Activated CD8-positive, alpha-beta memory T cell treated with anti-CD3 and anti-CD28 coated beads for 1 hour (primary cell): Measurements from ENCODE around the gene RIT2.

Source experiments
- DNase-seq, 2 donors: peaks; one replicate each; pipeline ENCODE4 v3.0.0-alpha.2; 2020; ENCODE audit warnings: low read depth in 1 of 2; ENCODE audit errors: extremely low read depth in 1 of 2

Gene RIT2

GRCh38 chr18:43017622-43018021 is 97.9 kb downstream of the RIT2 start:
- DNase-seq = no peak

- no peak for DNase-seq
These were observed 102.0 kb downstream of the RIT2 start for GRCh38 chr18:43013486-43013885.

GRCh38 chr18:43012951-43013350 is 102.5 kb downstream of the RIT2 start:
- no peak for DNase-seq

GRCh38 chr18:43010611-43011010 is 104.9 kb downstream of the RIT2 start:
- no peak for DNase-seq

GRCh38 chr18:43009674-43010073 is 105.8 kb downstream of the RIT2 start:
- DNase-seq = no peak

- DNase-seq = no peak
These were observed 108.1 kb downstream of the RIT2 start for GRCh38 chr18:43007365-43007764.

GRCh38 chr18:43004421-43004820 is 111.1 kb downstream of the RIT2 start:
- no peak for DNase-seq

GRCh38 chr18:43001821-43002220 is 113.7 kb downstream of the RIT2 start:
- DNase-seq = no peak

- no peak for DNase-seq
These were observed 118.7 kb downstream of the RIT2 start for GRCh38 chr18:42996824-42997223.

GRCh38 chr18:42980426-42980825 is 135.1 kb downstream of the RIT2 start:
- DNase-seq = no peak

- DNase-seq = no peak
These were observed 137.4 kb downstream of the RIT2 start for GRCh38 chr18:42977982-42978637.

- no peak for DNase-seq
These were observed 138.5 kb downstream of the RIT2 start for GRCh38 chr18:42976869-42977590.

- DNase-seq = no peak
These were observed 146.1 kb downstream of the RIT2 start for GRCh38 chr18:42969366-42969765.

GRCh38 chr18:42961298-42961697 is 154.2 kb downstream of the RIT2 start:
- no peak for DNase-seq

GRCh38 chr18:42959528-42959927 is 156.0 kb downstream of the RIT2 start:
- no peak for DNase-seq

GRCh38 chr18:42958353-42958752 is 157.1 kb downstream of the RIT2 start:
- no peak for DNase-seq

GRCh38 chr18:42956287-42956686 is 159.2 kb downstream of the RIT2 start:
- DNase-seq = no peak

- no peak for DNase-seq
These were observed 160.6 kb downstream of the RIT2 start for GRCh38 chr18:42954887-42955286.

- DNase-seq = no peak
These were observed 162.2 kb downstream of the RIT2 start for GRCh38 chr18:42953306-42953705.

- no peak for DNase-seq
These were observed 164.8 kb downstream of the RIT2 start for GRCh38 chr18:42950732-42951131.

GRCh38 chr18:42948831-42949230 is 166.7 kb downstream of the RIT2 start:
- no peak for DNase-seq

- DNase-seq = no peak
These were observed 173.6 kb downstream of the RIT2 start for GRCh38 chr18:42941860-42942259.

GRCh38 chr18:42941021-42941420 is 174.5 kb downstream of the RIT2 start:
- DNase-seq = no peak
